Panc1 (cell line): ENCODE measurements around the gene OLFML3.

ENCODE experiments used
- POLR2AphosphoS5 ChIP-seq: IDR thresholded peaks from 2 replicates; pipeline ENCODE4 v1.6.1; 2012; ENCODE audit warnings: mild to moderate bottlenecking, low read depth, low read length, moderate library complexity
- TCF7L2 ChIP-seq: IDR thresholded peaks from 2 replicates; pipeline ENCODE4 v1.6.1; 2011; ENCODE audit warnings: mild to moderate bottlenecking, low read depth, low read length, inconsistent platforms
- TF ChIP-seq, protein P1 (sequence below): fragments of 450-650 bp; IDR thresholded peaks from 2 replicates; pipeline ENCODE4 v1.5.1; 2017; ENCODE audit warnings: mild to moderate bottlenecking

DNA sequence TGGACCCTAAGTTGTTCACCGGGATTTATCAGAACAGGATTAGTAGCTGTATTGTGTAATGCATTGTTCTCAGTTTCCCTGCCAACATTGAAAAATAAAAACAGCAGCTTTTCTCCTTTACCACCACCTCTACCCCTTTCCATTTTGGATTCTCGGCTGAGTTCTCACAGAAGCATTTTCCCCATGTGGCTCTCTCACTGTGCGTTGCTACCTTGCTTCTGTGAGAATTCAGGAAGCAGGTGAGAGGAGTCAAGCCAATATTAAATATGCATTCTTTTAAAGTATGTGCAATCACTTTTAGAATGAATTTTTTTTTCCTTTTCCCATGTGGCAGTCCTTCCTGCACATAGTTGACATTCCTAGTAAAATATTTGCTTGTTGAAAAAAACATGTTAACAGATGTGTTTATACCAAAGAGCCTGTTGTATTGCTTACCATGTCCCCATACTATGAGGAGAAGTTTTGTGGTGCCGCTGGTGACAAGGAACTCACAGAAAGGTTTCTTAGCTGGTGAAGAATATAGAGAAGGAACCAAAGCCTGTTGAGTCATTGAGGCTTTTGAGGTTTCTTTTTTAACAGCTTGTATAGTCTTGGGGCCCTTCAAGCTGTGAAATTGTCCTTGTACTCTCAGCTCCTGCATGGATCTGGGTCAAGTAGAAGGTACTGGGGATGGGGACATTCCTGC lies 3.9 kb upstream of the OLFML3 start:
- TF ChIP-seq, protein P1, sequence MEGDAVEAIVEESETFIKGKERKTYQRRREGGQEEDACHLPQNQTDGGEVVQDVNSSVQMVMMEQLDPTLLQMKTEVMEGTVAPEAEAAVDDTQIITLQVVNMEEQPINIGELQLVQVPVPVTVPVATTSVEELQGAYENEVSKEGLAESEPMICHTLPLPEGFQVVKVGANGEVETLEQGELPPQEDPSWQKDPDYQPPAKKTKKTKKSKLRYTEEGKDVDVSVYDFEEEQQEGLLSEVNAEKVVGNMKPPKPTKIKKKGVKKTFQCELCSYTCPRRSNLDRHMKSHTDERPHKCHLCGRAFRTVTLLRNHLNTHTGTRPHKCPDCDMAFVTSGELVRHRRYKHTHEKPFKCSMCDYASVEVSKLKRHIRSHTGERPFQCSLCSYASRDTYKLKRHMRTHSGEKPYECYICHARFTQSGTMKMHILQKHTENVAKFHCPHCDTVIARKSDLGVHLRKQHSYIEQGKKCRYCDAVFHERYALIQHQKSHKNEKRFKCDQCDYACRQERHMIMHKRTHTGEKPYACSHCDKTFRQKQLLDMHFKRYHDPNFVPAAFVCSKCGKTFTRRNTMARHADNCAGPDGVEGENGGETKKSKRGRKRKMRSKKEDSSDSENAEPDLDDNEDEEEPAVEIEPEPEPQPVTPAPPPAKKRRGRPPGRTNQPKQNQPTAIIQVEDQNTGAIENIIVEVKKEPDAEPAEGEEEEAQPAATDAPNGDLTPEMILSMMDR = no peak
- no peak for TF ChIP-seq POLR2AphosphoS5
- TF ChIP-seq TCF7L2 = no peak
